OCI-M2 (cell line): ENCODE data around the gene HOXC12.

Experiments used
- DNase-seq: peaks from one replicate; lab custom pipeline; 2025; ENCODE audit not compliant: unreplicated experiment; lab: John Stamatoyannopoulos, UW

The HOXC12 gene

DNA sequence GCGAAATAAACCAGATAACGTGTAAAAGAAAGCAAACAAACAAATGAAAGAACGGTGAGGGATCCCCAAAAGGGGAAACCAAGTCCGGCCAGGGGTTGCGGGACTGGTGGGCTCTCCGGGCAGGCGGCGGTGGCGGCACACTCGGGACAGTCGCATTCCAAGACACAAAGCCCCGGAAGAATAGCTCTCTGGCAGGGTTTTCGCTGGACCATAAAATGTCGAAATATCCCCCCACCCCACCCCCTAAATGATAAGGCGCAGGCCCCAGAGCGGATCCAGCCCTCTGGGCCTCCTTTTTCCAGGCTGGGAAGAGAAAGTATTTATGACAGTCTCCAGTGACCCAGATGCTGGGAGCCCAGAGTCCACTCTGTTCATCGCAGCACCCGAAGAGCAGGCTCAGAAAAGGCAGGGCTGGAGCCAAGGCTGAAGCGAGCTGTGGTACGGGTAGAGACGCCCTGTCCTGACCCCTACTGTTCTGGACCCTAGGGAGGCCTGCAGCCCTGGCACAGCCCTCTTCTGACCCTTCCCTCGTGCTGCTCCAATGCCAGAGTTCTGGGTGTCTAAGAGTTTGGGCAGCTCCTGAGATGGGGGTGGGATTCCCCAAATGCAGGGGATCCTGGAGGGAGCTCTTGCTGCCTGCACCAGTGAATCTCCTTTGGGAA lies 52.0 kb downstream of the HOXC12 start:
- DNase-seq = no peak

DNA sequence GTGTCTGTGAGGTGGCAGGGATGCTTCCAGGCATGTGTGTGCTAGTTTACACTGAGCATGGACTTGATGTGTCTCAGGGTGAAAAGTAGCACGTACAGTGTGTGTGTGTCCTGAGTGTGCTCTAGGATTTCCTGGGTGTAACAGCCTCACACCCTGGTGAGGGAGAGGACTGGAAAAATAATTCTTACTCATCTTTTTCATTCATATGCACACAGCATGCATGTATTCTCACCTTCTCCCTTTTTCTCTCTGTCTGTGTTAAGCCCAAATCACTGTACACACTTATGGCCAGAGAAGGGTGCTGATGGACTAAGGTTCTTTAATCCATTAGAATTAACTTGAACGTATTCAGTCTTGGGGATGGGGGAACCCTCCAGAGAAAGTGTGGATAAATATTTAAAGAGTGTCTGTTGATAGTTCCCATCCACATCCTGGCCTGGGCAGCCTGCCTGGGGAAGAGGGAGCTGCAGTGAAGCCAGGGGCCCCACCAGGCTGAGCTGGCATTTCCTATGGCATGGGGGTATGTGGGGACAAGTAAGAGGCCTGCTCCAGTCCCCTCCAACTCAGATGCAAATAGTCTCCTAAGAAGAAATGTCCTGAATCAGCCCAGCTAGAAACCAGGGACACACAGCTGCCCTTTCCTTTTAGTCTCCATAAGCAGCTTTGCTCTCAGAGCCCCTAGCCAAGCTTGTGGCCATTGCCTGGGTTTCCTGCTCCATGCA lies 53.0 kb downstream of the HOXC12 start:
- DNase-seq = no peak

DNA sequence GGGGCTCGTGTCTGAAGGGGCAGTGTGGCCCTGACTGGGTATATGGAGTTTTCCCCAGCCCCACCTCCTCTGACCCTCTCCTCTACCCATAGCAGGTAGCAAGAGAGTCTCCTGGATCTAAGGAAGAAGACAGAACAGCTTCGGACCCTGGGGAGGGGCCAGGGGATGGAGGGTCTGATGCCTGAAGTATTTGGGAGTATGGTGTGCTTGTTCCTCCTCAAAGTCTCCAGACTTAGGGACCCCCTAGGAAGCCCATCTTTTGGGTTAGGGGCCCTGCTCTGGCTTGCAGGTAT lies 53.5 kb downstream of the HOXC12 start:
- no peak for DNase-seq
